HEK293 (cell line): ENCODE measurements around the gene ADAMTS4.

ENCODE experiments used
- CTCF ChIA-PET: fragments of 350-600 bp; formaldehyde crosslinking; extraction: SDS; loops from one replicate; lab custom pipeline; 2021; ENCODE audit warnings: antibody characterized with exemption; lab: Yijun Ruan, JAX
- POLR2A ChIA-PET: fragments of 300-600 bp; formaldehyde crosslinking; extraction: SDS; loops from one replicate; lab custom pipeline; 2020; ENCODE audit warnings: antibody characterized with exemption, inconsistent platforms; lab: Yijun Ruan, JAX
- H3K27ac ChIP-seq: fragments of 200-500 bp; sonication (Bioruptor generic); 2 replicates; pipeline ENCODE4 v1.5.1; 2014; ENCODE audit warnings: low read depth, low read length, control low read depth, inconsistent platforms; ENCODE audit errors: extremely low read depth
- H3K36me3 ChIP-seq, 2 experiments: fragments of 200-500 bp in 1 of 2; sonication (Bioruptor generic) in 1 of 2; 1 replicate in 1 of 2; 2 replicates in 1 of 2; pipeline ENCODE4 v1.5.1; 2014 to 2017; ENCODE audit warnings: inconsistent platforms in 2 of 2, low read length in 2 of 2; ENCODE audit not compliant: control insufficient read depth in 2 of 2, insufficient read depth in 1 of 2
- H3K4me1 ChIP-seq: fragments of 200-500 bp; sonication (Bioruptor generic); 2 replicates; pipeline ENCODE4 v1.5.1; 2014; ENCODE audit warnings: mild to moderate bottlenecking, low read length, inconsistent platforms; ENCODE audit not compliant: control insufficient read depth, insufficient read depth
- H3K4me3 ChIP-seq: 2 replicates; pipeline ENCODE4 v1.5.1; 2011; ENCODE audit warnings: low read depth, mild to moderate bottlenecking, control low read depth, low read length, moderate library complexity
- H3K9me3 ChIP-seq: fragments of 200-500 bp; sonication (Bioruptor generic); 2 replicates; pipeline ENCODE4 v1.5.1; 2014; ENCODE audit warnings: low read depth, low read length, inconsistent platforms; ENCODE audit not compliant: control insufficient read depth, insufficient read depth
- IKZF3 ChIP-seq: fragments of 450-650 bp; IDR thresholded peaks from 2 replicates; pipeline ENCODE4 v1.5.0; 2018; ENCODE audit warnings: missing biosample characterization, mild to moderate bottlenecking, missing genetic modification characterization, moderate library complexity
- SP7 ChIP-seq: fragments of 450-650 bp; formaldehyde crosslinking; IDR thresholded peaks from 2 replicates; pipeline ENCODE4 v1.5.1; 2016; ENCODE audit warnings: missing biosample characterization, missing genetic modification characterization
- ZBTB20 ChIP-seq: fragments of 450-650 bp; formaldehyde crosslinking; IDR thresholded peaks from 2 replicates; pipeline ENCODE4 v1.5.1; 2016; ENCODE audit warnings: missing biosample characterization, missing genetic modification characterization
- ZNF169 ChIP-seq: fragments of 450-650 bp; formaldehyde crosslinking; IDR thresholded peaks from 2 replicates; pipeline ENCODE4 v1.5.1; 2016; ENCODE audit warnings: missing biosample characterization, missing genetic modification characterization
- ZNF221 ChIP-seq: fragments of 450-650 bp; formaldehyde crosslinking; IDR thresholded peaks from 2 replicates; pipeline ENCODE4 v1.5.1; 2017; ENCODE audit warnings: missing biosample characterization, missing genetic modification characterization, borderline replicate concordance
- ZNF239 ChIP-seq: fragments of 450-650 bp; formaldehyde crosslinking; IDR thresholded peaks from 2 replicates; pipeline ENCODE4 v1.5.1; 2016; ENCODE audit warnings: missing biosample characterization, missing genetic modification characterization
- ZNF274 ChIP-seq, 2 experiments: fragments of 200-500 bp in 1 of 2; fragments of 450-650 bp in 1 of 2; sonication (Bioruptor generic) in 1 of 2; formaldehyde crosslinking in 1 of 2; IDR thresholded peaks; 2 replicates each; pipeline versions ENCODE4 v1.5.1 to v1.6.1; 2014 to 2016; ENCODE audit warnings: borderline replicate concordance in 1 of 2, inconsistent platforms in 1 of 2, low read length in 1 of 2, missing biosample characterization in 1 of 2, missing genetic modification characterization in 1 of 2
- ZNF621 ChIP-seq: fragments of 450-650 bp; formaldehyde crosslinking; IDR thresholded peaks from 2 replicates; pipeline ENCODE4 v1.5.1; 2017; ENCODE audit warnings: missing biosample characterization, missing genetic modification characterization
- ZNF747 ChIP-seq: fragments of 450-650 bp; formaldehyde crosslinking; IDR thresholded peaks from 2 replicates; pipeline ENCODE4 v1.5.1; 2016; ENCODE audit warnings: missing biosample characterization, missing genetic modification characterization
- ZNF791 ChIP-seq: fragments of 450-650 bp; formaldehyde crosslinking; IDR thresholded peaks from 2 replicates; pipeline ENCODE4 v1.5.1; 2016; ENCODE audit warnings: missing biosample characterization, missing genetic modification characterization
- ZNF830 ChIP-seq: fragments of 450-650 bp; IDR thresholded peaks from 2 replicates; pipeline ENCODE4 v1.5.0; 2018; ENCODE audit warnings: missing biosample characterization, missing genetic modification characterization, low read depth, mild to moderate bottlenecking, moderate library complexity
- TF ChIP-seq, protein P1 (sequence below): fragments of 450-650 bp; formaldehyde crosslinking; IDR thresholded peaks from 2 replicates; pipeline ENCODE4 v1.5.1; 2016; ENCODE audit warnings: missing biosample characterization, missing genetic modification characterization
- TF ChIP-seq, protein P2 (sequence below): fragments of 450-650 bp; formaldehyde crosslinking; IDR thresholded peaks from 2 replicates; pipeline ENCODE4 v1.5.1; 2016; ENCODE audit warnings: missing biosample characterization, missing genetic modification characterization
- TF ChIP-seq, protein P3 (sequence below): fragments of 450-650 bp; formaldehyde crosslinking; IDR thresholded peaks from 2 replicates; pipeline ENCODE4 v1.5.1; 2016; ENCODE audit warnings: missing biosample characterization, missing genetic modification characterization, low read depth

ADAMTS4 gene

DNA sequence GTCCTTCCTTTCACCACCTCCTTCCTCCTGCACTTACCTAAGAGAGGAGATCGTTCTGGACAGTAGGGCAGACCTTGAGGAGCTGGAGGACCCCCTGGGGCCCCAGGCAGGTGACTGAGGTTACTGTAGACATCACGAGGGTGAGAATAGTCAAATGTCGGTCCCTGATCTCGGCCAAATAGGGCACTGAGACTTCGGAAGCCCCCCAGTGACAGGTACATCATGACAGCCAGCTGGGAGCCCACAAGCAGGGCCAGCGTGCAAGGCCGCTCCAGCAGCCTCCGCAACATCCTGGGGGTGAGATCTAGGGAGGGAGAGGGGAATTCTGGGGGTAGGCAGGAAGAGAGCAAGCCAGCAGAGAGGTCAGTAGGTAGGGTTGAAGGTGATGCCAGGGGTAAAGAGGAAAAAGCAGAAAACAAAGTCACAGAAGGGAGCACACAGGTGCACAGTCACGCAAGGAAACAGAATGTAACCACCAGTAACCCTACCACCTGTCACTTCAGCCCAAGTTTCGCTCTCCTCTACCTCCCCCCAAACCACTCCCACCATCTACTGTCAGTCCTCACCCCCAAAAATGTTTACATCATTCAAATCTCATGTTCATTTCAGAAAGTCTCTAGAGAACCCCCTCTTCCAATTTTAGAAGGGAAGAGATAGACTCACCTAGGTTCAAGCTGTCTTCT lies 22.9 kb downstream of the ADAMTS4 start:
- no peaks in the 10 kb centered on the region for H3K9me3 ChIP-seq
- H3K4me1 ChIP-seq: no peaks in the 10 kb centered on the region
- no peak overlapping the region for H3K4me3 ChIP-seq
- POLR2A ChIA-PET: interaction anchor here (0.9 to 3.3 kb wide), 3 partner anchors 10 to 22 kb away, joined by 4 to 39 read pairs (median 4); partner anchors contain the start of gene PPOX
- peaks cover 13 to 52% of the 10 kb centered on the region in 2 experiments; a peak in 2 of 3 replicates for H3K36me3 ChIP-seq
- TF ChIP-seq ZNF791 (tag by site-specific recombination): no peak
- no peak for TF ChIP-seq SP7
- no peak for TF ChIP-seq ZNF169
- TF ChIP-seq, protein P1, sequence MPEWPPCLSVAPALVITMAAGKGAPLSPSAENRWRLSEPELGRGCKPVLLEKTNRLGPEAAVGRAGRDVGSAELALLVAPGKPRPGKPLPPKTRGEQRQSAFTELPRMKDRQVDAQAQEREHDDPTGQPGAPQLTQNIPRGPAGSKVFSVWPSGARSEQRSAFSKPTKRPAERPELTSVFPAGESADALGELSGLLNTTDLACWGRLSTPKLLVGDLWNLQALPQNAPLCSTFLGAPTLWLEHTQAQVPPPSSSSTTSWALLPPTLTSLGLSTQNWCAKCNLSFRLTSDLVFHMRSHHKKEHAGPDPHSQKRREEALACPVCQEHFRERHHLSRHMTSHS: no peak
- no peak for TF ChIP-seq ZBTB20 (tag by site-specific recombination)
- TF ChIP-seq IKZF3 (tag by site-specific recombination): no peak
- TF ChIP-seq, protein P2, sequence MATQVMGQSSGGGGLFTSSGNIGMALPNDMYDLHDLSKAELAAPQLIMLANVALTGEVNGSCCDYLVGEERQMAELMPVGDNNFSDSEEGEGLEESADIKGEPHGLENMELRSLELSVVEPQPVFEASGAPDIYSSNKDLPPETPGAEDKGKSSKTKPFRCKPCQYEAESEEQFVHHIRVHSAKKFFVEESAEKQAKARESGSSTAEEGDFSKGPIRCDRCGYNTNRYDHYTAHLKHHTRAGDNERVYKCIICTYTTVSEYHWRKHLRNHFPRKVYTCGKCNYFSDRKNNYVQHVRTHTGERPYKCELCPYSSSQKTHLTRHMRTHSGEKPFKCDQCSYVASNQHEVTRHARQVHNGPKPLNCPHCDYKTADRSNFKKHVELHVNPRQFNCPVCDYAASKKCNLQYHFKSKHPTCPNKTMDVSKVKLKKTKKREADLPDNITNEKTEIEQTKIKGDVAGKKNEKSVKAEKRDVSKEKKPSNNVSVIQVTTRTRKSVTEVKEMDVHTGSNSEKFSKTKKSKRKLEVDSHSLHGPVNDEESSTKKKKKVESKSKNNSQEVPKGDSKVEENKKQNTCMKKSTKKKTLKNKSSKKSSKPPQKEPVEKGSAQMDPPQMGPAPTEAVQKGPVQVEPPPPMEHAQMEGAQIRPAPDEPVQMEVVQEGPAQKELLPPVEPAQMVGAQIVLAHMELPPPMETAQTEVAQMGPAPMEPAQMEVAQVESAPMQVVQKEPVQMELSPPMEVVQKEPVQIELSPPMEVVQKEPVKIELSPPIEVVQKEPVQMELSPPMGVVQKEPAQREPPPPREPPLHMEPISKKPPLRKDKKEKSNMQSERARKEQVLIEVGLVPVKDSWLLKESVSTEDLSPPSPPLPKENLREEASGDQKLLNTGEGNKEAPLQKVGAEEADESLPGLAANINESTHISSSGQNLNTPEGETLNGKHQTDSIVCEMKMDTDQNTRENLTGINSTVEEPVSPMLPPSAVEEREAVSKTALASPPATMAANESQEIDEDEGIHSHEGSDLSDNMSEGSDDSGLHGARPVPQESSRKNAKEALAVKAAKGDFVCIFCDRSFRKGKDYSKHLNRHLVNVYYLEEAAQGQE (tag by site-specific recombination): no peak
- TF ChIP-seq, protein P3, sequence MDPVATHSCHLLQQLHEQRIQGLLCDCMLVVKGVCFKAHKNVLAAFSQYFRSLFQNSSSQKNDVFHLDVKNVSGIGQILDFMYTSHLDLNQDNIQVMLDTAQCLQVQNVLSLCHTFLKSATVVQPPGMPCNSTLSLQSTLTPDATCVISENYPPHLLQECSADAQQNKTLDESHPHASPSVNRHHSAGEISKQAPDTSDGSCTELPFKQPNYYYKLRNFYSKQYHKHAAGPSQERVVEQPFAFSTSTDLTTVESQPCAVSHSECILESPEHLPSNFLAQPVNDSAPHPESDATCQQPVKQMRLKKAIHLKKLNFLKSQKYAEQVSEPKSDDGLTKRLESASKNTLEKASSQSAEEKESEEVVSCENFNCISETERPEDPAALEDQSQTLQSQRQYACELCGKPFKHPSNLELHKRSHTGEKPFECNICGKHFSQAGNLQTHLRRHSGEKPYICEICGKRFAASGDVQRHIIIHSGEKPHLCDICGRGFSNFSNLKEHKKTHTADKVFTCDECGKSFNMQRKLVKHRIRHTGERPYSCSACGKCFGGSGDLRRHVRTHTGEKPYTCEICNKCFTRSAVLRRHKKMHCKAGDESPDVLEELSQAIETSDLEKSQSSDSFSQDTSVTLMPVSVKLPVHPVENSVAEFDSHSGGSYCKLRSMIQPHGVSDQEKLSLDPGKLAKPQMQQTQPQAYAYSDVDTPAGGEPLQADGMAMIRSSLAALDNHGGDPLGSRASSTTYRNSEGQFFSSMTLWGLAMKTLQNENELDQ (tag by site-specific recombination): no peak
- TF ChIP-seq ZNF747: no peak
- TF ChIP-seq ZNF274 (IDR thresholded peaks at IDR 0.05; ENCODE audit: low read length): no peak
- no peak for TF ChIP-seq ZNF274 (tag by site-specific recombination; IDR thresholded peaks at IDR 0.05; ENCODE audit: borderline replicate concordance)
- no peak for TF ChIP-seq ZNF621 (tag by site-specific recombination)
- no peak for TF ChIP-seq ZNF221
- TF ChIP-seq ZNF830 (tag by site-specific recombination): no peak
- CTCF ChIA-PET: interaction anchor here (0.7 to 2.9 kb wide), 3 partner anchors 9 to 16 kb away, joined by 4 to 23 read pairs (median 6); partner anchors contain the start of gene PPOX
- no peak overlapping the region for H3K27ac ChIP-seq

DNA sequence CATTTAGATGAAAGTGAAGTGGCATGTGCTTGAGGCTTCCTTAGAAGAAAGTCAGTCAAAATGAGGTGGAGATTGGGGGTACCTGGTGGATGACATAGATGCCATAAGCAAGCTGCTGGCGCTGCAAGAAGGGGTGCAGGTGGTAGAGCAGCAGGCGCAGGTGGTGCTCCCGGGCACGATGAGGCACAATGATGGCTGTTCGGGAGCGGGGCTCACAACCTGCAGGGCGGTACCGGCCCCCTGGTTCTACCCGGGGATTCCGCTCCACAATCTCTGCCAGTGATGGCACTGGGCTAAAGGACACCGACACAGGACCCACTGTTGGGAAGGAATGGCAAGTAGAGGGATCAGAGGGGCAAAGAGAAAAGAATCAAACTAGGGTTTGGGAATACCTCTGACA lies 23.9 kb downstream of the ADAMTS4 start:
- POLR2A ChIA-PET: interaction anchor here (3.3 kb wide), 1 partner anchor 9 kb away, joined by 39 read pairs; the partner anchor contains the start of gene PPOX
- Histone ChIP-seq H3K4me3 (no peak overlapping the region), H3K4me1 (no peaks in the 10 kb centered on the region), H3K9me3 (no peaks in the 10 kb centered on the region), H3K27ac (no peak overlapping the region), H3K36me3 (peaks cover 16 to 60% of the 10 kb centered on the region in 2 experiments; a peak in 2 of 3 replicates)
- CTCF ChIA-PET: no interaction called here
- TF ChIP-seq ZNF239 (tag by site-specific recombination): no peak
